Measurements from ENCODE around the gene HHIPL1.

GRCh38 chr14:99721792-99722516 lies 77.0 kb downstream of the HHIPL1 start:
- no peak for TF ChIP-seq BACH1 (IDR thresholded peaks at IDR 0.05; ENCODE audit: low read length)
- no peak for TF ChIP-seq RFX5 (IDR thresholded peaks at IDR 0.05; ENCODE audit: borderline replicate concordance, low read depth, low read length)
- no peak for TF ChIP-seq TAF1 (IDR thresholded peaks at IDR 0.05; ENCODE audit: low read depth, low read length)

All from H1 (cell line).